ENCODE data around the gene RETSAT. TPM values are rescaled to one million over a fixed set of nuclear protein-coding genes. Genes with fewer than 3 reads are reported as not detected.
"Not testable (repeated sequence)": the region's sequence is repeated elsewhere in the genome, so short reads cannot be mapped to it uniquely, and the experiment has no call there.

RETSAT gene
- total and polyA plus RNA-seq, 2 donors (not counting 1 experiment from before 2014, with no cell fraction given): 13.0 to 28.1 TPM

- ChIA-PET POLR2A (interaction anchor here (0.7 to 3.4 kb wide), 3 partner anchors 14 to 30 kb away, joined by 3 to 25 read pairs (median 4); partner anchors contain the start of genes ELMOD3 and RETSAT), CTCF (interaction anchor here (0.7 to 3.1 kb wide), 4 partner anchors 25 to 788 kb away, joined by 3 to 11 read pairs (median 4); no protein-coding TSS in a partner anchor)
- H3K4me3 ChIP-seq (ENCODE audit: control extremely low read depth in 1 of 5, extremely low read depth in 1 of 5, insufficient read depth in 1 of 5, low read depth in 2 of 5, low read length in 4 of 5): peak overlapping the region; percentile 35 to 96 (median 61)
- H3K36me3 ChIP-seq (replicated peaks in 1 of 2; ENCODE audit: control extremely low read depth in 1 of 2, control insufficient read depth in 1 of 2, extremely low read depth in 1 of 2, insufficient read depth in 2 of 2, low read length in 1 of 2): peaks cover 1 to 72% of the 10 kb centered on the region in 2 experiments
- H4K20me1 ChIP-seq (ENCODE audit: control insufficient read depth, insufficient read depth, low read length, poor library complexity, severe bottlenecking): peaks cover 72% of the 10 kb centered on the region
- WGBS (ENCODE audit: insufficient coverage): 50% methylated on average over 2 of the region's 10 CpGs
- H2AFZ ChIP-seq (ENCODE audit: insufficient read depth, low read depth, low read length, poor library complexity, severe bottlenecking): no peak overlapping the region
- H3K79me2 ChIP-seq (ENCODE audit: control insufficient read depth, insufficient read depth, low read length): peaks cover 87% of the 10 kb centered on the region
- H3K9ac ChIP-seq (ENCODE audit: low read length): peak overlapping the region; percentile 90
- Mint-ChIP-seq H3K27ac (peak overlapping the region; percentile 61), H3K27me3 (no peaks in the 10 kb centered on the region), H3K4me1 (peaks cover 85% of the 10 kb centered on the region), H3K9me3 (ENCODE audit: insufficient read depth) (no peaks in the 10 kb centered on the region), H3K4me3 (peak overlapping the region; percentile 100)
- no peak for DNase-seq
- H3K4me2 ChIP-seq (replicated peaks; ENCODE audit: low read depth, low read length, poor library complexity, severe bottlenecking): peak overlapping the region; percentile 84
- H3K9me3 ChIP-seq (ENCODE audit: control extremely low read depth in 1 of 3, control insufficient read depth in 2 of 3, insufficient read depth in 1 of 3, low read length in 2 of 3): no peaks in the 10 kb centered on the region
- TF ChIP-seq CTCF (IDR thresholded peaks at IDR 0.05) (no peak), EZH2 (IDR thresholded peaks at IDR 0.05; ENCODE audit: borderline replicate concordance, insufficient read depth, low read depth, low read length, poor library complexity, severe bottlenecking) (no peak)
- no peaks in the 10 kb centered on the region for H3K27me3 ChIP-seq (replicated peaks in 1 of 4; ENCODE audit: control extremely low read depth in 1 of 4, control insufficient read depth in 3 of 4, insufficient read depth in 4 of 4, low read length in 3 of 4)
- peaks cover 42 to 56% of the 10 kb centered on the region in 2 donors for H3K4me1 ChIP-seq (ENCODE audit: control insufficient read depth in 2 of 2, insufficient read depth in 2 of 2, low read length in 2 of 2)
- ATAC-seq (ENCODE audit: low read depth): no peak
- peak overlapping the region in 1 of 2 donors; percentile 99 for H3K27ac ChIP-seq (ENCODE audit: low read length in 2 of 2)
- intact Hi-C loops (cut with micrococcal nuclease): loop anchor here (5.0 kb wide), 2 partner anchors 67 to 87 kb away; partner anchors contain the start of gene CAPG
These were observed 29.5 kb downstream of the RETSAT start for GRCh38 chr2:85324639-85325465.

- H2AFZ ChIP-seq (ENCODE audit: insufficient read depth, low read depth, low read length, poor library complexity, severe bottlenecking); intact Hi-C loops (cut with micrococcal nuclease); H3K27ac Mint-ChIP-seq; H3K27me3 ChIP-seq (replicated peaks in 1 of 4; ENCODE audit: control extremely low read depth in 1 of 4, control insufficient read depth in 3 of 4, insufficient read depth in 4 of 4, low read length in 3 of 4); H3K9me3 ChIP-seq (ENCODE audit: control extremely low read depth in 1 of 3, control insufficient read depth in 2 of 3, insufficient read depth in 1 of 3, low read length in 2 of 3); H3K9ac ChIP-seq (ENCODE audit: low read length); DNase-seq; ATAC-seq (ENCODE audit: low read depth); H3K27ac ChIP-seq (ENCODE audit: low read length in 2 of 2); H3K27me3 Mint-ChIP-seq; H3K9me3 Mint-ChIP-seq (ENCODE audit: insufficient read depth); H3K4me3 ChIP-seq (ENCODE audit: control extremely low read depth in 1 of 5, extremely low read depth in 1 of 5, insufficient read depth in 1 of 5, low read depth in 2 of 5, low read length in 4 of 5); H3K4me2 ChIP-seq (replicated peaks; ENCODE audit: low read depth, low read length, poor library complexity, severe bottlenecking): not testable (repeated sequence)
- ChIA-PET POLR2A (interaction anchor here (0.7 kb wide), 2 partner anchors 13 to 23 kb away, joined by 3 to 4 read pairs; no protein-coding TSS in a partner anchor), CTCF (interaction anchor here (3.1 kb wide), 1 partner anchor 24 kb away, joined by 11 read pairs; no protein-coding TSS in a partner anchor)
- H3K4me3 Mint-ChIP-seq: peak overlapping the region; percentile 100
- Histone ChIP-seq H3K36me3 (replicated peaks in 1 of 2; ENCODE audit: control extremely low read depth in 1 of 2, control insufficient read depth in 1 of 2, extremely low read depth in 1 of 2, insufficient read depth in 2 of 2, low read length in 1 of 2) (peaks cover 1 to 81% of the 10 kb centered on the region in 2 experiments), H4K20me1 (ENCODE audit: control insufficient read depth, insufficient read depth, low read length, poor library complexity, severe bottlenecking) (peaks cover 80% of the 10 kb centered on the region), H3K4me1 (ENCODE audit: control insufficient read depth in 2 of 2, insufficient read depth in 2 of 2, low read length in 2 of 2) (peaks cover 38 to 60% of the 10 kb centered on the region in 2 donors), H3K79me2 (ENCODE audit: control insufficient read depth, insufficient read depth, low read length) (peaks cover 91% of the 10 kb centered on the region)
- 97% methylated on average over 7 of the region's 11 CpGs for WGBS (ENCODE audit: insufficient coverage)
- peaks cover 86% of the 10 kb centered on the region for H3K4me1 Mint-ChIP-seq
These were observed 30.4 kb downstream of the RETSAT start for GRCh38 chr2:85323988-85324367.
